OCI-LY7 (cell line): ENCODE data around the gene ITPKB. TPM values are rescaled to one million over a fixed set of nuclear protein-coding genes. Genes with fewer than 3 reads are reported as not detected.

ENCODE experiments used
- BruUV-seq: library from RNA; stranded (reverse); fragments of 400-500 nt; replicated peaks from 2 replicates; lab custom pipeline; 2021; lab: Mats Ljungman, UMichigan
- CTCF ChIA-PET: fragments of 300-600 bp; sonication (Branson Sonifier 250); formaldehyde crosslinking; loops from one replicate; lab custom pipeline; 2022; ENCODE audit warnings: antibody characterized with exemption; ENCODE audit not compliant: unreplicated experiment; lab: Charles Lee
- POLR2A ChIA-PET: fragments of 300-600 bp; sonication (Branson Sonifier 250); formaldehyde crosslinking; loops from one replicate; lab custom pipeline; 2022; ENCODE audit warnings: antibody characterized with exemption; lab: Charles Lee
- DNase-seq: peaks from one replicate; pipeline ENCODE4 v3.0.0-alpha.2; 2015; ENCODE audit warnings: low spot score
- H2AFZ ChIP-seq: fragments of 200-600 bp; sonication (generic), shearing (Covaris generic); 2 replicates; pipeline ENCODE4 v1.6.1; 2014; ENCODE audit warnings: mild to moderate bottlenecking, antibody characterized with exemption, low read length, moderate library complexity
- H3K27ac ChIP-seq: fragments of 200-600 bp; sonication (generic); 2 replicates; pipeline ENCODE4 v1.5.1; 2014; ENCODE audit warnings: mixed run types, low read depth, mild to moderate bottlenecking, moderate library complexity, low read length, inconsistent platforms; ENCODE audit not compliant: poor library complexity, severe bottlenecking
- H3K36me3 ChIP-seq: fragments of 200-600 bp; sonication (generic); 2 replicates; pipeline ENCODE4 v1.6.1; 2014; ENCODE audit warnings: mild to moderate bottlenecking, antibody characterized with exemption, low read length, moderate library complexity, mixed read lengths; ENCODE audit not compliant: insufficient read depth
- H3K4me1 ChIP-seq: fragments of 200-600 bp; sonication (generic); 2 replicates; pipeline ENCODE4 v1.5.1; 2014; ENCODE audit warnings: mild to moderate bottlenecking, low read length; ENCODE audit not compliant: insufficient read depth, poor library complexity, severe bottlenecking
- H3K4me2 ChIP-seq: fragments of 200-600 bp; sonication (generic); 2 replicates; pipeline ENCODE4 v1.6.1; 2014; ENCODE audit warnings: mild to moderate bottlenecking, low read length
- H3K4me3 ChIP-seq: fragments of 200-600 bp; sonication (generic); 2 replicates; pipeline ENCODE4 v1.5.1; 2014; ENCODE audit warnings: mild to moderate bottlenecking, low read depth, low read length; ENCODE audit not compliant: poor library complexity, severe bottlenecking
- H3K79me2 ChIP-seq: fragments of 200-600 bp; sonication (generic); 2 replicates; pipeline ENCODE4 v1.6.1; 2016; ENCODE audit warnings: low read depth, mild to moderate bottlenecking, low read length, moderate library complexity, mixed read lengths; ENCODE audit not compliant: insufficient read depth
- H3K9me2 ChIP-seq: fragments of 200-600 bp; sonication (generic); 2 replicates; pipeline ENCODE4 v1.6.1; 2016; ENCODE audit warnings: mild to moderate bottlenecking, low read length, mixed read lengths; ENCODE audit not compliant: insufficient read depth
- H3K9me3 ChIP-seq: fragments of 200-600 bp; sonication (generic); 2 replicates; pipeline ENCODE4 v1.6.1; 2014; ENCODE audit warnings: mild to moderate bottlenecking, mixed run types, low read length, mixed read lengths
- H4K20me1 ChIP-seq: fragments of 200-600 bp; sonication (generic); 2 replicates; pipeline ENCODE4 v1.6.1; 2014; ENCODE audit warnings: mild to moderate bottlenecking, antibody characterized with exemption, low read length, moderate library complexity, mixed read lengths; ENCODE audit not compliant: insufficient read depth
- intact Hi-C: fragments of 100-400 bp; cut with micrococcal nuclease; formaldehyde crosslinking; loops from one replicate; pipeline ENCODE4 v1.10.0; 2022; ENCODE audit not compliant: unreplicated experiment
- small RNA-seq: library from RNA; depleted of rRNA; stranded (forward); fragments of <200 nt; gene quantifications from one replicate; pipeline ENCODE3, GENCODE V24; 2014
- total RNA-seq, 2 experiments: library from RNA; depleted of rRNA in 1 of 2; stranded (reverse); fragments of >200 nt in 1 of 2; shearing (Covaris generic) in 1 of 2; gene quantifications; 2 replicates each; pipeline ENCODE4 v1.2.3, GENCODE V29; 2014 to 2022
- TF ChIP-seq, protein P1 (sequence below): fragments of 200-600 bp; sonication (generic); conservative IDR thresholded peaks from 2 replicates; pipeline ENCODE4 v1.5.1; 2014; ENCODE audit warnings: mild to moderate bottlenecking, antibody characterized with exemption, low read length, moderate library complexity, mixed read lengths

ITPKB gene
- total RNA-seq, 2 experiments from 2014 or later: 20.5 to 33.3 TPM

DNA sequence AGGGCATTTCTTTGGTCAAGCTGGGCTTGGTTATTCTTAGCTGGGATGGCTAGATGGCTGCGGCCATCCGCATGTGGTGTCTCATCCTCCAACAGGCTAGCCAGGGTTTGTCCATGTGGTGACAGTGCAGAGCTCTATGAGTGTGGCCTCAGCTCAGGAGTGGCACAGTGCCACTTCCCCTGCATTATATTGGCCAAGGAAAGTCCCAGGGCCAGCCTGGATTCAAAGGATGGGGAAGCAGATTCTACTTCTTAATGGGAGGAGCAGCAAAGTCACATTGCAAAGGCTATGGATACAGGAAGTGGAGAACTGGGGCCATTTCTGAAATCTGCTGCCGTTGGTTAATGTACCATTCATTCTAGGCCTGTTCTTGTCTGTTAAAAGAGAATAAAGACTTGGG, 156.1 kb downstream of the ITPKB start:
- BruUV-seq: no TSS peak
- no peaks in the 10 kb centered on the region for H3K9me2 ChIP-seq
- no peaks in the 10 kb centered on the region for H4K20me1 ChIP-seq
- no peaks in the 10 kb centered on the region for H3K36me3 ChIP-seq
- no peaks in the 10 kb centered on the region for H3K4me1 ChIP-seq
- H3K9me3 ChIP-seq: no peaks in the 10 kb centered on the region
- intact Hi-C loops: no loop called here
- CTCF ChIA-PET: no interaction called here
- H3K79me2 ChIP-seq: no peaks in the 10 kb centered on the region
- no peak overlapping the region for H2AFZ ChIP-seq
- no peak overlapping the region for H3K27ac ChIP-seq
- TF ChIP-seq, protein P1, sequence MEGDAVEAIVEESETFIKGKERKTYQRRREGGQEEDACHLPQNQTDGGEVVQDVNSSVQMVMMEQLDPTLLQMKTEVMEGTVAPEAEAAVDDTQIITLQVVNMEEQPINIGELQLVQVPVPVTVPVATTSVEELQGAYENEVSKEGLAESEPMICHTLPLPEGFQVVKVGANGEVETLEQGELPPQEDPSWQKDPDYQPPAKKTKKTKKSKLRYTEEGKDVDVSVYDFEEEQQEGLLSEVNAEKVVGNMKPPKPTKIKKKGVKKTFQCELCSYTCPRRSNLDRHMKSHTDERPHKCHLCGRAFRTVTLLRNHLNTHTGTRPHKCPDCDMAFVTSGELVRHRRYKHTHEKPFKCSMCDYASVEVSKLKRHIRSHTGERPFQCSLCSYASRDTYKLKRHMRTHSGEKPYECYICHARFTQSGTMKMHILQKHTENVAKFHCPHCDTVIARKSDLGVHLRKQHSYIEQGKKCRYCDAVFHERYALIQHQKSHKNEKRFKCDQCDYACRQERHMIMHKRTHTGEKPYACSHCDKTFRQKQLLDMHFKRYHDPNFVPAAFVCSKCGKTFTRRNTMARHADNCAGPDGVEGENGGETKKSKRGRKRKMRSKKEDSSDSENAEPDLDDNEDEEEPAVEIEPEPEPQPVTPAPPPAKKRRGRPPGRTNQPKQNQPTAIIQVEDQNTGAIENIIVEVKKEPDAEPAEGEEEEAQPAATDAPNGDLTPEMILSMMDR: no peak
- POLR2A ChIA-PET: interaction anchor here (1.4 kb wide), 1 partner anchor 37 kb away, joined by 3 read pairs; no protein-coding TSS in a partner anchor
- H3K4me3 ChIP-seq: no peak overlapping the region
- no peak for DNase-seq
- no peak overlapping the region for H3K4me2 ChIP-seq

Small RNAs within 50 kb of the gene (small RNA-seq; reads per million reads assigned to genes)
- gene RPS27P5: not detected

Other genes starting within 250 kb of the ITPKB start
- gene STUM, start 190.5 kb downstream of the ITPKB start, total RNA-seq (2014; rRNA removed; shearing (Covaris generic)): not detected in 2 replicates
- not detected in 2 replicates for gene STUM, start 190.5 kb downstream of the ITPKB start, total RNA-seq (2022)
- gene PSEN2, start 131.3 kb upstream of the ITPKB start, total RNA-seq (2014; rRNA removed; shearing (Covaris generic)): 1.2 and 1.7 TPM in 2 replicates
- gene PSEN2, start 131.3 kb upstream of the ITPKB start, total RNA-seq (2022): 0.48 TPM in 1 of 2 replicates, not detected in the other
- 14.2 and 19.4 TPM in 2 replicates for gene COQ8A, start 201.0 kb upstream of the ITPKB start, total RNA-seq (2014; rRNA removed; shearing (Covaris generic))
- 19.6 and 22.7 TPM in 2 replicates for gene COQ8A, start 201.0 kb upstream of the ITPKB start, total RNA-seq (2022)